Testis (tissue), 2 donors: ENCODE measurements around the gene COL5A2.

Experiments
- CTCF ChIP-seq, 3 experiments: fragments of 450-650 bp in 2 of 3; fragments of 200-600 bp in 1 of 3; sonication (generic) in 1 of 3; IDR thresholded peaks; one replicate each; pipeline ENCODE4 v1.5.1; 2016 to 2019; ENCODE audit warnings: antibody characterized with exemption in 3 of 3, mild to moderate bottlenecking in 2 of 3, moderate library complexity in 1 of 3
- POLR2A ChIP-seq: fragments of 450-650 bp; IDR thresholded peaks from one replicate; pipeline ENCODE4 v1.6.1; 2017; ENCODE audit warnings: antibody characterized with exemption, mild to moderate bottlenecking, moderate library complexity

- TF ChIP-seq CTCF (IDR thresholded peaks at IDR 0.05) (no peak), POLR2A (no peak)
Observed at GRCh38 chr2:189222468-189223105, 43.0 kb upstream of the COL5A2 start.
